Measurements from ENCODE around the gene TNXB.

TNXB gene

GRCh38 chr6:32082935-32083334, 26.2 kb downstream of the TNXB start:
- no peak overlapping the region for H3K4me3 ChIP-seq (ENCODE audit: low read depth, low read length)
- TF ChIP-seq CTCF (IDR thresholded peaks at IDR 0.05; ENCODE audit: low read depth, low read length), result no peak

- H3K4me3 ChIP-seq (ENCODE audit: low read depth, low read length), result no peak overlapping the region
- TF ChIP-seq CTCF (IDR thresholded peaks at IDR 0.05; ENCODE audit: low read depth, low read length), result no peak
These were observed 26.7 kb downstream of the TNXB start for GRCh38 chr6:32082478-32082877.

- H3K4me3 ChIP-seq (ENCODE audit: low read depth, low read length), result no peak overlapping the region
- TF ChIP-seq CTCF (IDR thresholded peaks at IDR 0.05; ENCODE audit: low read depth, low read length), result no peak
These were observed 27.8 kb downstream of the TNXB start for GRCh38 chr6:32081168-32081990.

GRCh38 chr6:32079566-32080290, 29.4 kb downstream of the TNXB start:
- no peak overlapping the region for H3K4me3 ChIP-seq (ENCODE audit: low read depth, low read length)
- no peak for TF ChIP-seq CTCF (IDR thresholded peaks at IDR 0.05; ENCODE audit: low read depth, low read length)

GRCh38 chr6:32076321-32076809, 32.8 kb downstream of the TNXB start:
- TF ChIP-seq CTCF (IDR thresholded peaks at IDR 0.05; ENCODE audit: low read depth, low read length), result no peak

GRCh38 chr6:32075781-32076180, 33.4 kb downstream of the TNXB start:
- H3K4me3 ChIP-seq (ENCODE audit: low read depth, low read length), result no peak overlapping the region
- no peak for TF ChIP-seq CTCF (IDR thresholded peaks at IDR 0.05; ENCODE audit: low read depth, low read length)

More at GRCh38 chr6:32076321-32076809, 32.8 kb downstream of the TNXB start:
- no peak overlapping the region for H3K4me3 ChIP-seq (ENCODE audit: low read depth, low read length)

All from WI38 (cell line).